ENCODE data around the gene TBX2.
"Not testable (repeated sequence)": the region's sequence is repeated elsewhere in the genome, so short reads cannot be mapped to it uniquely, and the experiment has no call there.

The TBX2 gene

GRCh38 chr17:61414141-61414935 is 14.7 kb downstream of the TBX2 start:
- peak in 1 of 2 experiments; percentile 16 for DNase-seq

- no peak for DNase-seq
These were observed 15.3 kb downstream of the TBX2 start for GRCh38 chr17:61414936-61415251.

GRCh38 chr17:61415374-61416210 is 15.9 kb downstream of the TBX2 start:
- no peak for DNase-seq

GRCh38 chr17:61416211-61416539 is 16.5 kb downstream of the TBX2 start:
- DNase-seq = no peak

- DNase-seq = peak; percentile 71 to 75
These were observed 17.1 kb downstream of the TBX2 start for GRCh38 chr17:61416540-61417363.

GRCh38 chr17:61418449-61418848 is 18.8 kb downstream of the TBX2 start:
- no peak for DNase-seq

- DNase-seq = no peak
These were observed 19.9 kb downstream of the TBX2 start for GRCh38 chr17:61419496-61420046.

- DNase-seq = no peak
These were observed 20.4 kb downstream of the TBX2 start for GRCh38 chr17:61420052-61420451.

GRCh38 chr17:61420745-61421398 is 21.2 kb downstream of the TBX2 start:
- DNase-seq = no peak

GRCh38 chr17:61421460-61421859 is 21.8 kb downstream of the TBX2 start:
- no peak for DNase-seq

- DNase-seq = no peak
These were observed 22.6 kb downstream of the TBX2 start for GRCh38 chr17:61422116-61422799.

GRCh38 chr17:61422869-61423268 is 23.2 kb downstream of the TBX2 start:
- DNase-seq = no peak

GRCh38 chr17:61423967-61424649 is 24.5 kb downstream of the TBX2 start:
- no peak for DNase-seq

- DNase-seq = no peak
These were observed 26.2 kb downstream of the TBX2 start for GRCh38 chr17:61425682-61426481.

- DNase-seq = no peak
These were observed 27.1 kb downstream of the TBX2 start for GRCh38 chr17:61426482-61427304.

- DNase-seq = no peak
These were observed 27.9 kb downstream of the TBX2 start for GRCh38 chr17:61427567-61427966.

- DNase-seq = no peak
These were observed 29.6 kb downstream of the TBX2 start for GRCh38 chr17:61429274-61429673.

- not testable (repeated sequence) for DNase-seq
These were observed 30.2 kb downstream of the TBX2 start for GRCh38 chr17:61429831-61430230.

GRCh38 chr17:61431594-61432311 is 32.1 kb downstream of the TBX2 start:
- DNase-seq = no peak

All from SHP77 (cell line).